Spleen (tissue), 11 donors: ENCODE data around the gene UQCRC1. TPM values are rescaled to one million over a fixed set of nuclear protein-coding genes. Genes with fewer than 3 reads are reported as not detected.

Source experiments
- DNase-seq: peaks from one replicate; pipeline ENCODE4 v3.0.0-alpha.2; 2020
- H3K27ac ChIP-seq, 8 donors: fragments of 200-600 bp; sonication (generic) in 7 of 8; 1 replicate in 4 of 8; 2 replicates in 4 of 8; pipeline versions ENCODE4 v1.5.0 to v1.8.0; 2016 to 2021; ENCODE audit warnings: inconsistent platforms in 4 of 8, mild to moderate bottlenecking in 4 of 8, moderate library complexity in 1 of 8
- H3K27me3 ChIP-seq, 7 donors: fragments of 200-600 bp; sonication (generic) in 6 of 7; replicated peaks in 1 of 7; 1 replicate in 4 of 7; 2 replicates in 3 of 7; pipeline versions ENCODE4 v1.5.0 to v1.8.0; 2016 to 2021; ENCODE audit warnings: inconsistent platforms in 3 of 7, mild to moderate bottlenecking in 1 of 7
- H3K36me3 ChIP-seq, 6 donors: fragments of 200-600 bp; sonication (generic) in 5 of 6; 1 replicate in 4 of 6; 2 replicates in 2 of 6; pipeline versions ENCODE4 v1.5.0 to v1.8.0; 2016 to 2021; ENCODE audit warnings: inconsistent platforms in 2 of 6
- H3K4me1 ChIP-seq, 6 donors: fragments of 200-600 bp; sonication (generic) in 5 of 6; 1 replicate in 3 of 6; 2 replicates in 3 of 6; pipeline versions ENCODE4 v1.5.0 to v1.8.0; 2016 to 2021; ENCODE audit warnings: inconsistent platforms in 3 of 6
- H3K4me3 ChIP-seq, 8 donors: fragments of 200-600 bp; sonication (generic) in 7 of 8; 1 replicate in 4 of 8; 2 replicates in 4 of 8; pipeline versions ENCODE4 v1.5.0 to v1.8.0; 2016 to 2021; ENCODE audit warnings: inconsistent platforms in 4 of 8, mild to moderate bottlenecking in 4 of 8, moderate library complexity in 2 of 8
- H3K9me3 ChIP-seq, 8 donors: fragments of 200-600 bp; sonication (generic) in 7 of 8; 1 replicate in 4 of 8; 2 replicates in 4 of 8; pipeline versions ENCODE4 v1.5.0 to v1.8.0; 2016 to 2021; ENCODE audit warnings: inconsistent platforms in 4 of 8
- POLR2A ChIP-seq, 3 donors: fragments of 450-650 bp; IDR thresholded peaks; one replicate each; pipeline ENCODE4 v1.5.1; 2017; ENCODE audit warnings: antibody characterized with exemption in 3 of 3, mild to moderate bottlenecking in 1 of 3
- POLR2AphosphoS5 ChIP-seq, 3 donors: sonication (generic); formaldehyde crosslinking; IDR thresholded peaks; one replicate each; pipeline ENCODE4 v1.5.1; 2017; ENCODE audit warnings: antibody characterized with exemption in 3 of 3
- WGBS, 5 donors: extraction: QIAGEN DNeasy Blood & Tissue Kit in 3 of 5; methylation state at CpG; one replicate each; pipeline versions ENCODE4 v1.1.5 to v1.1.7; 2013 to 2018; 5-methylcytosine and 5-hydroxymethylcytosine counted together
- intact Hi-C: fragments of 100-400 bp; cut with DNase I; formaldehyde crosslinking; loops from one replicate; pipeline ENCODE4 v1.15.0; 2023; ENCODE audit warnings: low total_unique reads
- polyA plus RNA-seq, 3 donors: library from polyadenylated mRNA; stranded (reverse); fragments of 200-250 nt; gene quantifications; one replicate each; pipeline ENCODE4 v1.2.1, GENCODE V29; 2013
- total RNA-seq, 7 donors: library from RNA; depleted of rRNA in 3 of 7; stranded (reverse); fragments of >200 nt in 3 of 7; fragmentation: NEBNext Ultra II Directional in 4 of 7; extraction: Animal tissue kit (Norgen Biotek cat#: 25700) in 4 of 7; gene quantifications; one replicate each; pipeline versions ENCODE4 v1.1.0 to v1.2.1, GENCODE V29; 2016 to 2021
- TF ChIP-seq, protein P1 (sequence below), 11 experiments: fragments of 200-600 bp in 7 of 11; fragments of 450-650 bp in 4 of 11; sonication (generic) in 4 of 11; IDR thresholded peaks in 8 of 11; conservative IDR thresholded peaks in 3 of 11; 1 replicate in 7 of 11; 2 replicates in 4 of 11; pipeline versions ENCODE4 v1.4.0 to v1.8.0; 2016 to 2021; ENCODE audit warnings: antibody characterized with exemption in 11 of 11, inconsistent platforms in 4 of 11, mild to moderate bottlenecking in 1 of 11
- donor health status: healthy with polysubstance abuse.
- donor health status: DM: no; HTN: no; CAD: no; lungs with moderate emphysema.
- donor health status: DM: no; HTN: no; CAD: no.
- donor health status: Bipolar disorder and iron deficiency.
- donor health status: healthy.
- donor health status: DM: no; HTN: no; CAD: no.
- donor health status: DM: yes; HTN: yes; CAD: no.

The UQCRC1 gene
- total and polyA plus RNA-seq, 10 donors, result 88.6 to 222 (median 128) TPM

GRCh38 chr3:48642605-48643004 is 33.2 kb upstream of the UQCRC1 start:
- no peaks in the 10 kb centered on the region for H3K36me3 ChIP-seq
- 89 to 95% (median 91%) methylated on average over 11 to 12 of the region's 12 CpGs for WGBS, 5 donors
- TF ChIP-seq, protein P1, sequence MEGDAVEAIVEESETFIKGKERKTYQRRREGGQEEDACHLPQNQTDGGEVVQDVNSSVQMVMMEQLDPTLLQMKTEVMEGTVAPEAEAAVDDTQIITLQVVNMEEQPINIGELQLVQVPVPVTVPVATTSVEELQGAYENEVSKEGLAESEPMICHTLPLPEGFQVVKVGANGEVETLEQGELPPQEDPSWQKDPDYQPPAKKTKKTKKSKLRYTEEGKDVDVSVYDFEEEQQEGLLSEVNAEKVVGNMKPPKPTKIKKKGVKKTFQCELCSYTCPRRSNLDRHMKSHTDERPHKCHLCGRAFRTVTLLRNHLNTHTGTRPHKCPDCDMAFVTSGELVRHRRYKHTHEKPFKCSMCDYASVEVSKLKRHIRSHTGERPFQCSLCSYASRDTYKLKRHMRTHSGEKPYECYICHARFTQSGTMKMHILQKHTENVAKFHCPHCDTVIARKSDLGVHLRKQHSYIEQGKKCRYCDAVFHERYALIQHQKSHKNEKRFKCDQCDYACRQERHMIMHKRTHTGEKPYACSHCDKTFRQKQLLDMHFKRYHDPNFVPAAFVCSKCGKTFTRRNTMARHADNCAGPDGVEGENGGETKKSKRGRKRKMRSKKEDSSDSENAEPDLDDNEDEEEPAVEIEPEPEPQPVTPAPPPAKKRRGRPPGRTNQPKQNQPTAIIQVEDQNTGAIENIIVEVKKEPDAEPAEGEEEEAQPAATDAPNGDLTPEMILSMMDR (IDR thresholded peaks at IDR 0.05 in 8 of 11, conservative IDR thresholded peaks at IDR 0.05 in 3 of 11), result no peak
- no peak for TF ChIP-seq POLR2AphosphoS5 (IDR thresholded peaks at IDR 0.05)
- no peak for TF ChIP-seq POLR2A (IDR thresholded peaks at IDR 0.05)
- DNase-seq, result no peak
- intact Hi-C loops, result no loop called here
- peaks cover 0 to 6% (median 0%) of the 10 kb centered on the region in 7 donors for H3K27me3 ChIP-seq
- no peaks in the 10 kb centered on the region for H3K9me3 ChIP-seq
- no peaks in the 10 kb centered on the region for H3K4me1 ChIP-seq
- H3K27ac ChIP-seq, result no peak overlapping the region
- H3K4me3 ChIP-seq, result no peak overlapping the region

DNA sequence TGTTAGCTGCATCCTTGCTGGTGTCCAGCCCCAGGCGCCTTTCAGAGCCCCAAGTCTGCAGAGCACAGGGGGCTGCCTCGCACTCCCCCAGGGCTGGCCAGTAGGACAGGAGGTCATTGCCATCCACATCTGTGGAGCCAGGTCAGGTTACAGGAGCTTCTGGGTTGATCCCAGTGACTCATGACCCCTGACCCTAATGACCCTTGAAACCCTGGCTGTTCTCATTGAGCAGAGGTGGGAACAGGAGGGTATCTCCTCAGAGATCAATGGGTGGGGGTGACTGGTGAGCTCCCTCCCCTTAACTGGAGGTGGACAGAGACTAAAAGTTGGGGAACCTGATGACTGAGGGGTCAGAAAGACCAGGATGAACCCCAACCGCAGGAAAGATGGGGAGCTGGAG is 31.9 kb upstream of the UQCRC1 start:
- Histone ChIP-seq H3K9me3 (no peaks in the 10 kb centered on the region), H3K27me3 (peaks cover 0 to 6% (median 0%) of the 10 kb centered on the region in 7 donors), H3K36me3 (no peaks in the 10 kb centered on the region), H3K4me1 (peaks cover under 1 to 9% (median 4%) of the 10 kb centered on the region in 6 donors), H3K27ac (no peak overlapping the region), H3K4me3 (no peak overlapping the region)
- intact Hi-C loops, result no loop called here
- whole genome bisulfite sequencing, 5 donors, result 87 to 97% (median 93%) methylated on average over 3 of the region's 3 CpGs
- TF ChIP-seq, protein P1 (IDR thresholded peaks at IDR 0.05 in 8 of 11, conservative IDR thresholded peaks at IDR 0.05 in 3 of 11), result no peak
- TF ChIP-seq POLR2A (IDR thresholded peaks at IDR 0.05), result no peak
- no peak for TF ChIP-seq POLR2AphosphoS5 (IDR thresholded peaks at IDR 0.05)
- DNase-seq, result no peak

GRCh38 chr3:48639944-48640606 is 30.6 kb upstream of the UQCRC1 start:
- WGBS, 5 donors, result 86 to 91% (median 90%) methylated on average over 16 to 38 of the region's 38 CpGs
- Histone ChIP-seq H3K27me3 (peaks cover 0 to 6% (median 0%) of the 10 kb centered on the region in 7 donors), H3K36me3 (no peaks in the 10 kb centered on the region), H3K27ac (no peak overlapping the region), H3K4me1 (peaks cover 5 to 16% (median 14%) of the 10 kb centered on the region in 6 donors), H3K9me3 (no peaks in the 10 kb centered on the region), H3K4me3 (no peak overlapping the region)
- TF ChIP-seq POLR2AphosphoS5 (IDR thresholded peaks at IDR 0.05), result no peak
- no peak for TF ChIP-seq POLR2A (IDR thresholded peaks at IDR 0.05)
- TF ChIP-seq, protein P1 (IDR thresholded peaks at IDR 0.05 in 8 of 11, conservative IDR thresholded peaks at IDR 0.05 in 3 of 11), result no peak
- intact Hi-C loops, result no loop called here
- DNase-seq, result no peak

DNA sequence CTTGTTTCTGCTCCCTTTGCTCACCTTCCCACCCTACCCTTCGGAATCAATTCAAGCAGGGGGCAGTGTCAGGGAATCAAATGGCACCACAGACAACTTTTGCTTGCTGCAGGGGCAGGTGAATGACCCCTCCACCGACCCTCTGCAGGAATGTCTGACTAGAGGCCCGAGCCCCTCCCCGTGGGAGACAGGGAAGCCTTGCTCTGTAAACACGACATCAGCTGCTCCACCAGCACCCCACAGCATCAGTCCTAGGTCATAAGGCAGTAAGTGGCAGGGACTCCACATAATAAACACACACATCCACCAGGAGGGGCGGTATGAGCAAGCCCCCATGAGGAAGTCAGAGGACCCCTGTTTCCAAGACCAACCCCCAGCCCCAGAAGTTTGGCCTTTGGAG is 27.9 kb upstream of the UQCRC1 start:
- DNase-seq, result no peak
- Histone ChIP-seq H3K4me3 (no peak overlapping the region), H3K4me1 (peaks cover 10 to 37% (median 27%) of the 10 kb centered on the region in 6 donors), H3K9me3 (no peaks in the 10 kb centered on the region), H3K36me3 (peaks cover 0 to 15% (median 7%) of the 10 kb centered on the region in 6 donors), H3K27ac (no peak overlapping the region), H3K27me3 (peaks cover 0 to 6% (median 0%) of the 10 kb centered on the region in 7 donors)
- 77 to 86% (median 81%) methylated on average over 6 of the region's 6 CpGs for WGBS, 5 donors
- intact Hi-C loops, result no loop called here
- no peak for TF ChIP-seq POLR2A (IDR thresholded peaks at IDR 0.05)
- TF ChIP-seq POLR2AphosphoS5 (IDR thresholded peaks at IDR 0.05), result no peak
- TF ChIP-seq, protein P1 (IDR thresholded peaks at IDR 0.05 in 8 of 11, conservative IDR thresholded peaks at IDR 0.05 in 3 of 11), result no peak
